Gastrocnemius medialis (tissue), 4 donors: ENCODE results near the gene DNAJC1. TPM values are rescaled to one million over a fixed set of nuclear protein-coding genes. Genes with fewer than 3 reads are reported as not detected.

ENCODE experiments used
- ATAC-seq, 2 donors: fragments of 150-250 bp; one replicate each; pipeline ENCODE4 v1.9.1; 2016
- DNase-seq, 2 donors: peaks; one replicate each; pipeline ENCODE4 v3.0.0-alpha.2; 2019
- H3K27ac ChIP-seq, 4 donors: fragments of 200-600 bp; sonication (generic); 1 replicate in 1 of 4; 2 replicates in 3 of 4; pipeline ENCODE4 v1.5.1; 2016 to 2018; ENCODE audit warnings: mild to moderate bottlenecking in 2 of 4, moderate library complexity in 1 of 4
- H3K27me3 ChIP-seq, 3 donors: fragments of 200-600 bp; sonication (generic) in 2 of 3; 1 replicate in 1 of 3; 2 replicates in 2 of 3; pipeline versions ENCODE4 v1.5.1 to v1.6.0; 2016 to 2019; ENCODE audit warnings: mild to moderate bottlenecking in 1 of 3, moderate library complexity in 1 of 3
- H3K36me3 ChIP-seq, 2 donors: fragments of 200-600 bp; sonication (generic) in 1 of 2; one replicate each; pipeline ENCODE4 v1.5.1; 2017 to 2018
- H3K4me1 ChIP-seq, 2 donors: fragments of 200-600 bp; sonication (generic) in 1 of 2; one replicate each; pipeline ENCODE4 v1.5.1; 2016 to 2017; ENCODE audit warnings: mild to moderate bottlenecking in 2 of 2
- H3K4me3 ChIP-seq, 4 donors: fragments of 200-600 bp; sonication (generic) in 3 of 4; 1 replicate in 1 of 4; 2 replicates in 3 of 4; pipeline ENCODE4 v1.5.1; 2016 to 2019; ENCODE audit warnings: mild to moderate bottlenecking in 2 of 4
- H3K9me3 ChIP-seq, 3 donors: fragments of 200-600 bp; sonication (generic) in 2 of 3; 1 replicate in 1 of 3; 2 replicates in 2 of 3; pipeline ENCODE4 v1.5.1; 2016 to 2019
- CTCF ChIP-seq, 5 experiments: fragments of 450-650 bp in 3 of 5; fragments of 200-600 bp in 2 of 5; sonication (generic) in 2 of 5; IDR thresholded peaks in 4 of 5; conservative IDR thresholded peaks in 1 of 5; 1 replicate in 4 of 5; 2 replicates in 1 of 5; pipeline ENCODE4 v1.5.1; 2016 to 2019; ENCODE audit warnings: antibody characterized with exemption in 5 of 5, mild to moderate bottlenecking in 3 of 5, moderate library complexity in 3 of 5
- POLR2A ChIP-seq, 2 donors: fragments of 450-650 bp; IDR thresholded peaks; one replicate each; pipeline ENCODE4 v1.6.1; 2017; ENCODE audit warnings: antibody characterized with exemption in 2 of 2, mild to moderate bottlenecking in 2 of 2, moderate library complexity in 2 of 2
- in situ Hi-C, 4 donors: fragments of 200-750 bp; cut with MboI; loops; one replicate each; pipeline versions ENCODE4 v1.15.0 to v1.8.0; 2017; ENCODE audit warnings: low sequenced_read_pairs in 4 of 4
- intact Hi-C: fragments of 100-400 bp; cut with DNase I; formaldehyde crosslinking; loops from one replicate; pipeline ENCODE4 v1.15.1; 2023; ENCODE audit warnings: low total_unique reads
- total RNA-seq, 4 donors: library from RNA; depleted of rRNA; stranded (reverse); fragments of >200 nt; gene quantifications; one replicate each; pipeline versions ENCODE4 v1.1.0 to v1.2.3, GENCODE V29; 2016

Gene DNAJC1
- total RNA-seq, 4 donors from 2014 or later: 24.1 to 56.4 (median 35.7) TPM

- no peak overlapping the region for H3K27ac ChIP-seq
- TF ChIP-seq CTCF (IDR thresholded peaks at IDR 0.05 in 4 of 5, conservative IDR thresholded peaks at IDR 0.05 in 1 of 5) (no peak), POLR2A (IDR thresholded peaks at IDR 0.05) (no peak)
- H3K4me1 ChIP-seq: no peaks in the 10 kb centered on the region
- no peaks in the 10 kb centered on the region for H3K9me3 ChIP-seq
- ATAC-seq (no peak), DNase-seq (no peak)
- intact Hi-C loops (no loop called here), in situ Hi-C loops (loop anchor here in 3 of 4 donors (25.0 kb wide), 1 partner anchor 440 kb away; no protein-coding TSS in a partner anchor)
- H3K27me3 ChIP-seq: no peaks in the 10 kb centered on the region
- H3K4me3 ChIP-seq: no peak overlapping the region
- H3K36me3 ChIP-seq: no peaks in the 10 kb centered on the region
Measured at GRCh38 chr10:21926949-21927348, 76.6 kb downstream of the DNAJC1 start.

- TF ChIP-seq POLR2A (IDR thresholded peaks at IDR 0.05): no peak
- TF ChIP-seq CTCF (IDR thresholded peaks at IDR 0.05 in 4 of 5, conservative IDR thresholded peaks at IDR 0.05 in 1 of 5): no peak
- ATAC-seq (no peak), DNase-seq (no peak)
- Histone ChIP-seq H3K36me3 (no peaks in the 10 kb centered on the region), H3K27me3 (no peaks in the 10 kb centered on the region), H3K27ac (no peak overlapping the region), H3K9me3 (no peaks in the 10 kb centered on the region), H3K4me3 (no peak overlapping the region), H3K4me1 (no peaks in the 10 kb centered on the region)
- in situ Hi-C loops: loop anchor here in 3 of 4 donors (25.0 kb wide), 1 partner anchor 439 kb away; no protein-coding TSS in a partner anchor
- intact Hi-C loops: no loop called here
Measured at GRCh38 chr10:21926358-21926925, 77.1 kb downstream of the DNAJC1 start.

- H3K27me3 ChIP-seq: no peaks in the 10 kb centered on the region
- H3K9me3 ChIP-seq: no peaks in the 10 kb centered on the region
- in situ Hi-C loops: loop anchor here in 3 of 4 donors (25.0 kb wide), 1 partner anchor 439 kb away; no protein-coding TSS in a partner anchor
- DNase-seq (no peak), ATAC-seq (no peak)
- H3K4me3 ChIP-seq: no peak overlapping the region
- no peak overlapping the region for H3K27ac ChIP-seq
- TF ChIP-seq POLR2A (IDR thresholded peaks at IDR 0.05): no peak
- TF ChIP-seq CTCF (IDR thresholded peaks at IDR 0.05 in 4 of 5, conservative IDR thresholded peaks at IDR 0.05 in 1 of 5): no peak
- intact Hi-C loops: no loop called here
- no peaks in the 10 kb centered on the region for H3K4me1 ChIP-seq
- no peaks in the 10 kb centered on the region for H3K36me3 ChIP-seq
Measured at GRCh38 chr10:21925851-21926250, 77.7 kb downstream of the DNAJC1 start.

- Histone ChIP-seq H3K27me3 (no peaks in the 10 kb centered on the region), H3K36me3 (no peaks in the 10 kb centered on the region), H3K4me3 (no peak overlapping the region), H3K4me1 (no peaks in the 10 kb centered on the region), H3K27ac (no peak overlapping the region), H3K9me3 (no peaks in the 10 kb centered on the region)
- intact Hi-C loops (no loop called here), in situ Hi-C loops (no loop called here)
- TF ChIP-seq POLR2A (IDR thresholded peaks at IDR 0.05) (no peak), CTCF (IDR thresholded peaks at IDR 0.05 in 4 of 5, conservative IDR thresholded peaks at IDR 0.05 in 1 of 5) (no peak)
- no peak for DNase-seq
- no peak for ATAC-seq
Measured at GRCh38 chr10:21924511-21924910, 79.0 kb downstream of the DNAJC1 start.

DNA sequence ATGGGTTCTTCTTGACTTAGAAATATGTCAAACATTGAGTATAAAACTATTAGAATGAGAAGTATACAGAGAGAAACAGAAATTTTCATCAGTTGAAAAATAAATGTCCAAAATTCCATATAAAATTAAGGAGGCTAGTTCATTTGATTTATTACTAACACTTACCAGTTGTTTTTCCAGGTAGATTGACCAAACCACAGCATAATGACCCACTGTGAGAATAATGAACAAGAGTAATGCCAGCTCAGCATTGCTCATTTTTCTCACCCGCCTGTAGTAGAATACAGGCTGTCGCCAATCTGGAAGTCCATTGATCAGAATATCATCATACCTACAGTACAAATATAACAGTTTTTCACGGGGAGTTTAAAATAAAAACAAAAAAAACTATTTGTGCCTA lies 82.9 kb downstream of the DNAJC1 start:
- TF ChIP-seq CTCF (IDR thresholded peaks at IDR 0.05 in 4 of 5, conservative IDR thresholded peaks at IDR 0.05 in 1 of 5): no peak
- no peak for TF ChIP-seq POLR2A (IDR thresholded peaks at IDR 0.05)
- no peaks in the 10 kb centered on the region for H3K4me1 ChIP-seq
- in situ Hi-C loops (no loop called here), intact Hi-C loops (no loop called here)
- H3K4me3 ChIP-seq: no peak overlapping the region
- no peak overlapping the region for H3K27ac ChIP-seq
- no peak for ATAC-seq
- DNase-seq: no peak
- peaks cover 0 to 5% of the 10 kb centered on the region in 2 donors for H3K36me3 ChIP-seq
- H3K9me3 ChIP-seq: no peaks in the 10 kb centered on the region
- H3K27me3 ChIP-seq: no peaks in the 10 kb centered on the region
